T1000 (cell line): ENCODE measurements around the gene COQ8A.
"Not testable (repeated sequence)": the region's sequence is repeated elsewhere in the genome, so short reads cannot be mapped to it uniquely, and the experiment has no call there.

Source experiments
- DNase-seq: peaks from one replicate; lab custom pipeline; 2025; ENCODE audit warnings: mixed read lengths; lab: John Stamatoyannopoulos, UW

The COQ8A gene

GRCh38 chr1:226929260-226930111 is 10.6 kb upstream of the COQ8A start:
- not testable (repeated sequence) for DNase-seq

DNA sequence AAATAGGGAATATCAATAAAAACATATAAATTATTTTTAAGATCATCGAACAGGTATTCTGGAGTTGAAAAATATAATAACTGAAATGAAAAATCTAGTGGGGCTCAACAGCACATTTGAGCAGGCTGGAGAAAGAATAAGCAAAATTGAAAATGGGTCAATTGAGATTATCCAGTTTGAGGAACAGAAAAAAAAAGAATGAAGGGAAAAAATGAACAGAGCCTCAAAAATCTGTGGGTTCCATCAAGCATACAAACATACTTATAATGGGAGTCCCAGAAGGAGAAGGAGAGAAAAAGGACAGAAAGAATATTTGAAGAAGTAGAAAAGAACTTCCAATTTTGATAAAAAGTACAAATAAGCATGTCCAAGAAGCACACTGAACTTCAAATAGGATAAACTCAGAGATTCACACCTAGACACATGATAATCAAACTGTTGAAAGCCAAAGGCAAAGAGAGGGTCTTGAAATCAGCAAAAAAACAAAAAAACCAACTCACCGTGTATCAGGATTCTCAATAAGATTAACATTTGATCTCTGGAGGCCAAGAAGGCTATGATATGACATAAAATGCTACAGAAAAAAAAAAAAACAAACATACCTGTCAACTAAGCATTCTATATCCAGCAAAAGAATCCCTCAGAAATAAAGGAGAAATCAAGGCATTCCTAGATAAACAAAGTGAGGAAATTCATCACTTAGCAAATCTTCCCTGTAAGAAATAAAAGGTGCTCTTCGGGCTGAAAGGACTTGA is 5.4 kb upstream of the COQ8A start:
- no peak for DNase-seq

DNA sequence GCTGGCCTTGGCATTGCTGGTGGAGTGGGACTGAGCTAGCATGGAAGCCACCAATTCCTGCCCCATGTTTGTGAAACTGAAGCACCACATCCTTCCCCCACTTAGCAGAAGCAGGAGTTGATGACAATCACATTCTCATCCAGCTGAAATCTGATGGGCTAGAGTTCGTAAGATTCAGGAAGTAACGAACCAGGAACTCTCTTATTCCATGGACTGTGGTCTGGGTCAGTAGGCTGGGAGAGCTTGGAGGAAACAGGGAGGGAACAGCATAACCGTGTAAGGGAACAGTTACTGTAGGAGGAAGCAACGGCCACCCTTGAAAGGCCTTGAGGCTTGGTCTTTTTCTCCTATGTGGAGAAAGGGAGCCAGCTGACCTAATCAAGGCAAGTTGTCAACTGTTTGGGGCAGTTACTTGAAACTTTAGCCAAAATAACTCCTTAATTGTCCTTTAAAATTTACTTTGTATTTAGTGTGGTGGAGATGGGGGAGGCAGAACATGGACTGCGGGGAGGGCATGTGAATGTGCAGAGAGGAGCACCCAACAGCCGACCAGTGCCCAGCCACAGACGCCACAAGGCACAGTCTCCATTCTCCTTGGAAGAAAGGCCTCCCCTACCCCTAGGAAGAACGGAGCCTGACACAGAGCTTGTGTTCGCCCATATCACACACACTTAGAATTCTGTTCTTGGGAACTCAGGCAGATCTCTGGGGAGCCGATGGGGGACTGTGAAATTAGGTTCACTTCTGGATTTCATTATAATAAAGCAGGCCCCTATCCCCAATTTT is 2.0 kb upstream of the COQ8A start:
- DNase-seq: no peak

DNA sequence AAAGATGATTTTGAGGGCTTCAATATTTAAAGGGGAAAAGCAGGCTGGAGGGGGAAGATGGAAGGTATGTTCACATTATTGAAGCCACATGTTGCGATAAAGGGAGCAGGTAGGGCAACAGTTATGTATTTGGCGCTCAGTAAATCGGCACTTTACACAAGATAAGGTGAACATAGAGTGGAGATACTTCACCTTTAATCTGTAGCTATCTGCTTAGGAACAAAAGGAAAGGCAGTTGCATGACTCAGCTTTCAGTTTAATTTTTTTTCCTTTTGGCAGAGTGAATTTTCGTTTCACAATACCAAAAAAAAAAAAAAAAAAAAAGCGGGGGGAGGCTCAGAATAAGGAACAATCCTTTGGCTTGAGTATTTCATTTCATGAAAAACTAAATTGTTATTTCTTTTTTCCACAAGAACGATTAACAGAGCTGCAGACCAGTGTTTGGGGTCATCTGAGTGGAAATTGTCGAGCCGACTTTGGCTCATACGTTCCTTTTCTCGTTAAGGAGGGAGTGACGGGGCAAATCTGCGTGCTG is 1.1 kb upstream of the COQ8A start:
- no peak for DNase-seq

DNA sequence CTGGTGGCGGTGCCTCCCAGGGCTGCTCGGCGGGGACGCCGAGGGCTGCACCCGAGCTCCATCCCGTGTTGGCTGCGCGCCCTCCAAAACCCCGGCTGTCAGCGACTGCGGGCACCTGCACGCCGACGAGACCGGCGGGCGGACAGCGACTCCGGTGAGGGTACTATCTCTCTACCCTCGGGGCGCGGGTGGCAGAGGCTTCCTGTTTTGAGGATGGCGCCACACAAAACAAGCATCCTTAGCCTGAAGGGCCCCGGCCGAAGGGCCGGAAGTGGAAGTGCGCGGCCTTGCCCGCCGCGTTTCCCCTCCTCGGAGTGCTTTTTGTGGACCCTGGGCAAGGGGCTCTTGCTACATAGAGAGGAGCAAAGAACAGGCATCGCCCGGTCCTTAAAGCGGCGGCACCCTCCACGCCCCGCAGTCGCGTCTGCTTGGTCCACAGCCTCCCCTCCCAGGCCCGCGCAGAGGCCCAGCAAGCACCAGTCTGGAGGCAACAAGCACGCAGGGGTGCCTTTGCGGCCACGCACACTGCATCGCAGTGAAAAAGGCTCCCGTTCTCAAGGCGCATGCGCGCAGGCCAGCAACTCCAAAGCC is 561 bp upstream of the COQ8A start:
- no peak for DNase-seq

GRCh38 chr1:226940806-226941067 is 643 bp downstream of the COQ8A start:
- DNase-seq: no peak

GRCh38 chr1:226942392-226942791 is 2.3 kb downstream of the COQ8A start:
- no peak for DNase-seq

DNA sequence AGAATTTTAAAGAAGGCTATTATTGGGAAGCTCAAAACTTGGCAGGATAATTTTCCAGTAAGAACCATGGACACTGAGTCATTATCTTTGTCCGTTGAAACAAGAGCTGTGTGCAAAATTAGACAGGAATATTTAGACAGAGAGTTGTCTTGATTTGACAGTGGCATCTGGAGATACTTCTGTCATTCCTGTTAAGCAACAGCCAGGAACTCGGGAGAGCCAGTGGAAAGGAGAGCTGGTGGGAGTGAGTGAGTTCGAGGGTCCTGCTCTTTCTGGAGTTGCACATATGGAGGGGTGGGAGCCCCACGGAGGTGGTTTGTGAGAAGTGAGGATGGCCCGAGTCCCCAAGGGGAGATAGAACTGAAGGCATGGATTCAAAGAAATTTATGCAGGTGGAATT is 3.1 kb downstream of the COQ8A start:
- DNase-seq: no peak

GRCh38 chr1:226943927-226944326 is 3.8 kb downstream of the COQ8A start:
- DNase-seq: no peak

- DNase-seq: no peak
Measured at GRCh38 chr1:226945106-226945857, 5.2 kb downstream of the COQ8A start.

- no peak for DNase-seq
Measured at GRCh38 chr1:226945858-226946245, 5.8 kb downstream of the COQ8A start.

- DNase-seq: no peak
Measured at GRCh38 chr1:226946285-226946684, 6.2 kb downstream of the COQ8A start.

GRCh38 chr1:226946841-226947240 is 6.7 kb downstream of the COQ8A start:
- no peak for DNase-seq

- DNase-seq: no peak
Measured at GRCh38 chr1:226948051-226948450, 8.0 kb downstream of the COQ8A start.

GRCh38 chr1:226948480-226948879 is 8.4 kb downstream of the COQ8A start:
- DNase-seq: no peak

DNA sequence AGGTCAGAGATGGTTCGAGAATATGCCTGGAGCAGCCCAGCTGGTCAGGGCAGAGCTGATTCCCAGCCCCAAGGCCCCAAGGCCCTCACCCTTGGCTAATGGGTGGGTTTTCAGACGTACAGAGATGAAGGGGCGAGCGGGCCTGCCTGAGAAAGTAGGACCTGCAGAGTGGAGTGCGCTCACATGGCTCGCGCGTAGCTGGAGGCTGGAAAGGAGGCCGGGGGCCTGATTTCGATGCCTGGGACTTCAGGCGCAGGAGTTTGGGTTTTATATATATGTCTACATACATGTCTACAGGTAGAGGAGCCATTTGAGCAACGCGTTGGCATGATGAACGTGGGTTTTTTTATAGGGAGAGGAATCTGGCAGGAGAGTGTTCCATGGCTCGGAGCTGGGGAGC is 8.9 kb downstream of the COQ8A start:
- DNase-seq: no peak

- no peak for DNase-seq
Measured at GRCh38 chr1:226949401-226949800, 9.3 kb downstream of the COQ8A start.

DNA sequence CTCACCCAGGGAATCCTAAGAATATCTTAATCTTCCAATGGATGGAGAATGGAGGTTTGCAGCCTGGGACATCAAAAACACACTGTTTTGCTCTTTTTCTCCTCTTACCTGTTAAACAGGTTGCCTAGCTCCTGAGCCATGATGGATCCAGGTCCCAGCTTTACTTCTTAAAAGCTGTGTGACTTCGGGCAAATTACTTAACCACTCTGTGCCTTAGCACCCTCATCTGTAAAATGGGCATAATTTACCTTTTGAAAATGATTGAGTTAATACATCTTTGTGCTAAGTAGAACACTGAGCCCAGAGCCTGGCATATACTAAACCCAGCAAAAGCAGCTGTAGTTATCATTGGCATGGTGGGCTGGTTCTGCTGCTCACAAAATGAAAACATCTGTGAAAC is 10.2 kb downstream of the COQ8A start:
- DNase-seq: no peak

DNA sequence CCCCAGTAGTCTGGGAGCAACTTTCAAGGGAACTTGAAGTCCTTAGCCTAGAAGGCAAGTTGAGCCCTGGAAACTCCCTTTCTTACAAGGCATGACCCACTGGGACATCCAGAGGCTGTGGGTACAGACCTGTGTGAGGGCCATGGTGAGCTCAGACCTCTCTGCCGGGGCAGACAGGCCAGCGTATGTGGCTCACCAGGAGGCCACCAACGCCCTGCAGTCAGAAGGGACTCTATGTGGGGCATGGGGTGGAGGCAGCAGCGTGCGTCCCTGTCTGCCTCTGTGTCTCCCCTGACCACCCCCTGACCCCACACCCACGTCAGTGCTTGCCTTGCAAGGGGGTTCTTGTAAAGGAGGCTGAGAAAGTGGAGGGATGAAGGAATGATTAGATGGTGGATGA is 10.8 kb downstream of the COQ8A start:
- DNase-seq: no peak

- DNase-seq: no peak
Measured at GRCh38 chr1:226951286-226952117, 11.4 kb downstream of the COQ8A start.

DNA sequence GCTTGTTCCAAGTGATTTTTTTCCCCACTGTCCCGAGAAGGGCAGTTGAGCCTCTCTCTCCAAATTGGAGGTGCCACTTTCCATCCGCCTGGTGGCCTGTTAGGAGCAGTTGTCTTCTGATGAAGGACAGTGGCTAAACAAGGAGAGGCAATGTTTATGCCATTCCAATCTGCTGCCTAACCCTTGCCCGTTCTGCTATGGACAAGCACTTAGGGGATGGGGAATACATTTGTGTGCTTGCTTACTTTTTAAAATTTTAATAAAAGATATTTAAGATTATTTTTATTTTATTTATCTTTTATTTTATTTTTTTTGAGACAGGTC is 12.0 kb downstream of the COQ8A start:
- DNase-seq: no peak
